Measurements from ENCODE around the gene QSOX2.
A peak's percentile ranks its signal among the peaks of the same experiment; 100 is the strongest.

DNA sequence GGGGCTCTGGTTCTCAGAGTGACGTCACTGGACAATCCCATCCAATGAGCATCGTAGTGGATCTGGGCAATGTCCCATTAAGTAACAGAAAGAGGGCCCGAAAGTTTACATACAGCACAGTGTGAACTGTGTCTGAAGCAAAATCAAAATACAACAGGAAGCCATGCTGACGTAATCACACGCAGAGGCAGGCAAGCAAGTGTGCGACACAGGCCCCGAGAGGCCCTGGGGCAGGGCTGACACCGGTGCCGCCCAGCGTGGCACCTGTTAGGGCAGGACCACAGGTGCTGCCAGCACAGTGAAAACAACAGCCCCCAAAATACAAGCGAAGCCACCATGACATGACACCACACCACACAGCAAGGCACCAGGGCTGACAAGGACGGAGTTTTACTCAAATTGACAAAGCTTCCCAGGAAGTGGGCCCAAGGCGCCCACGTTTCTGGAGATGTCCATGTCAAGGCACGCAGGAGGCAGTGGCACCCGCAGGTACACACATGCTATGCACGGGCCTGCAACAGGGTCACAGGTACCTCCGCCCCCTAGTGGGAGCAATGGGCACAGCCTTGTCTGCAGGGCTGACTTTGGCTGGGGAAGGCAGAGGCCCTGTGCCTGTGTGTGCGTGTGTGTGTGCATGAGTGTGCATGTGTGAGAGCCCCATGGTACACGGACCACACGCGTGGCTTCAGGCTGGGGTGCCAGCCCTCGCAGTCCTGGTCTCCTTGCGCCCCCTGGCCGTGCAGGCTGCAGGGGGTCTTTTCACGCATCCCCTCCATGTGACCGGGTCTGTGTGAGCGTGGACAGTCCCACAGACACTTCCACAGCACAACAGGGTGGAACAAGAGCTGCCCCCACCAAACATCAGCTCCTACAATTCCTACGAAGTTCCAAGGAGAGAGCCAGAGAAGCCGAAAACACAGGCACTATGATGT, 19.6 kb downstream of the QSOX2 start:
- TF ChIP-seq CTCF (IDR thresholded peaks at IDR 0.05 in 8 of 11, conservative IDR thresholded peaks at IDR 0.05 in 3 of 11), result peak; percentile 57 to 89 (median 78)
- TF ChIP-seq POLR2A (IDR thresholded peaks at IDR 0.05), result no peak
